Endothelial cell of umbilical vein (primary cell): ENCODE results near the gene ARMH4. TPM values are rescaled to one million over a fixed set of nuclear protein-coding genes. Genes with fewer than 3 reads are reported as not detected.

Source experiments
- BruUV-seq: library from RNA; stranded (reverse); fragments of 400-500 nt; replicated peaks from 2 replicates; lab custom pipeline; 2021; lab: Mats Ljungman, UMichigan
- CTCF ChIA-PET: fragments of 300-600, 350-600 bp; sonication (Branson Sonifier 250); formaldehyde crosslinking; loops from one replicate; lab custom pipeline; 2021; ENCODE audit warnings: antibody characterized with exemption, inconsistent platforms; lab: Charles Lee
- POLR2A ChIA-PET: fragments of 300-600, 350-600 bp; sonication (Branson Sonifier 250); formaldehyde crosslinking; loops from one replicate; lab custom pipeline; 2021; ENCODE audit warnings: antibody characterized with exemption, inconsistent platforms; lab: Charles Lee
- DNase-seq: peaks from one replicate; pipeline ENCODE4 v3.0.0-alpha.2; 2011; ENCODE audit warnings: low read depth, low spot score
- FAIRE-seq: peaks from 2 replicates; lab custom pipeline; 2011; peaks lifted over from hg19 to GRCh38; lab: Jason Lieb, UNC
- H2AFZ ChIP-seq: 2 replicates; pipeline ENCODE4 v1.6.0; 2012; ENCODE audit warnings: low read depth, low read length, control low read depth, inconsistent platforms
- H3K27ac ChIP-seq: 2 replicates; pipeline ENCODE4 v1.5.1; 2011; ENCODE audit warnings: low read depth, mild to moderate bottlenecking, control low read depth, low read length, moderate library complexity; ENCODE audit not compliant: insufficient read depth
- H3K27me3 ChIP-seq, 2 experiments: 2 replicates each; pipeline versions ENCODE4 v1.6.0 to v1.6.1; 2011; ENCODE audit warnings: low read length in 2 of 2, mixed read lengths in 1 of 2; ENCODE audit not compliant: control insufficient read depth in 2 of 2, insufficient read depth in 2 of 2
- H3K36me3 ChIP-seq, 2 experiments: 2 replicates in 1 of 2; 3 replicates in 1 of 2; pipeline ENCODE4 v1.5.1; 2011; ENCODE audit warnings: low read length in 2 of 2, mild to moderate bottlenecking in 1 of 2, moderate library complexity in 1 of 2; ENCODE audit not compliant: control insufficient read depth in 2 of 2, insufficient read depth in 2 of 2; ENCODE audit errors: extremely low read depth in 1 of 2
- H3K4me1 ChIP-seq: 3 replicates; pipeline ENCODE4 v1.5.1; 2011; ENCODE audit warnings: mild to moderate bottlenecking, low read length; ENCODE audit not compliant: control insufficient read depth, insufficient read depth; ENCODE audit errors: extremely low read depth
- H3K4me2 ChIP-seq: 2 replicates; pipeline ENCODE4 v1.6.1; 2011; ENCODE audit warnings: low read length, control low read depth, mixed read lengths; ENCODE audit not compliant: insufficient read depth
- H3K4me3 ChIP-seq, 3 experiments: fragments of 200-600 bp in 1 of 3; sonication (generic), shearing (Covaris generic) in 1 of 3; replicated peaks in 1 of 3; 2 replicates each; pipeline ENCODE4 v1.5.1; 2011 to 2016; ENCODE audit warnings: control low read depth in 3 of 3, low read length in 3 of 3, mild to moderate bottlenecking in 2 of 3, inconsistent platforms in 1 of 3, low read depth in 1 of 3, moderate library complexity in 1 of 3; ENCODE audit not compliant: insufficient read depth in 1 of 3
- H3K79me2 ChIP-seq: 2 replicates; pipeline ENCODE4 v1.6.0; 2012; ENCODE audit warnings: low read length, inconsistent platforms; ENCODE audit not compliant: control insufficient read depth, insufficient read depth
- H3K9ac ChIP-seq: replicated peaks from 2 replicates; pipeline ENCODE3; 2011; ENCODE audit warnings: low read length, control low read depth; ENCODE audit not compliant: insufficient read depth; ENCODE audit errors: extremely low read depth
- H3K9me1 ChIP-seq: replicated peaks from 3 replicates; pipeline ENCODE4 v1.6.0; 2011; ENCODE audit warnings: mild to moderate bottlenecking, low read length; ENCODE audit not compliant: control insufficient read depth, insufficient read depth; ENCODE audit errors: extremely low read depth
- H3K9me3 ChIP-seq: replicated peaks from 2 replicates; pipeline ENCODE4 v1.5.1; 2012; ENCODE audit warnings: low read length, inconsistent platforms; ENCODE audit not compliant: control insufficient read depth, insufficient read depth
- H4K20me1 ChIP-seq: replicated peaks from 2 replicates; pipeline ENCODE3; 2011; ENCODE audit warnings: mild to moderate bottlenecking, low read length; ENCODE audit not compliant: control insufficient read depth, insufficient read depth; ENCODE audit errors: extremely low read depth
- EZH2 ChIP-seq: IDR thresholded peaks from 2 replicates; pipeline ENCODE4 v1.6.1; 2012; ENCODE audit warnings: borderline replicate concordance, low read depth, mild to moderate bottlenecking, moderate library complexity, low read length, inconsistent platforms; ENCODE audit not compliant: severe bottlenecking
- FOS ChIP-seq: IDR thresholded peaks from 2 replicates; pipeline ENCODE4 v1.6.1; 2011; ENCODE audit warnings: mild to moderate bottlenecking, low read length, moderate library complexity, borderline replicate concordance; ENCODE audit not compliant: insufficient read depth
- GATA2 ChIP-seq: IDR thresholded peaks from 2 replicates; pipeline ENCODE4 v1.7.0; 2011; ENCODE audit warnings: low read depth, mild to moderate bottlenecking, moderate library complexity, mixed read lengths, low read length; ENCODE audit not compliant: insufficient read length, insufficient read depth
- MYC ChIP-seq: IDR thresholded peaks from one replicate; pipeline ENCODE4 v1.6.1; 2011; ENCODE audit warnings: mild to moderate bottlenecking, low read depth, low read length
- POLR2A ChIP-seq: IDR thresholded peaks from 2 replicates; pipeline ENCODE4 v1.6.1; 2012; ENCODE audit warnings: low read depth, mild to moderate bottlenecking, control low read depth, low read length
- dilution Hi-C: fragments of 300-500 bp; cut with MboI; formaldehyde crosslinking; loops from one replicate; pipeline ENCODE4 v1.15.0; 2019; ENCODE audit warnings: low sequenced_read_pairs; ENCODE audit not compliant: extremely low pct_ligation_motif_present
- intact Hi-C: fragments of 100-400 bp; cut with micrococcal nuclease; formaldehyde crosslinking; loops from one replicate; pipeline ENCODE4 v1.10.0; 2022
- polyA plus RNA-seq, 4 experiments: library from polyadenylated mRNA; depleted of rRNA in 3 of 4; stranded (reverse) in 3 of 4; unstranded in 1 of 4; fragments of >200 nt; gene quantifications; 2 replicates each; pipeline versions ENCODE4 v1.2.1 to v1.2.3, GENCODE V29; 2011 to 2012; ENCODE audit warnings: missing spikeins in 1 of 4
- total RNA-seq: library from RNA; stranded (reverse); gene quantifications from 2 replicates; pipeline ENCODE4 v1.2.3, GENCODE V29; 2021
- TF ChIP-seq, protein P1 (sequence below): IDR thresholded peaks from 2 replicates; pipeline ENCODE4 v1.6.1; 2011; ENCODE audit not compliant: insufficient read depth, insufficient read length
- TF ChIP-seq, protein P2 (sequence below), 2 donors: IDR thresholded peaks; 1 replicate in 1 of 2; 2 replicates in 1 of 2; pipeline ENCODE4 v1.5.1; 2011; ENCODE audit warnings: low read length in 2 of 2, mild to moderate bottlenecking in 2 of 2, moderate library complexity in 2 of 2, control low read depth in 1 of 2, inconsistent platforms in 1 of 2, low read depth in 1 of 2; ENCODE audit not compliant: insufficient read depth in 1 of 2; ENCODE audit errors: extremely low read depth in 1 of 2

The ARMH4 gene
- total and polyA plus RNA-seq, 2 donors (not counting 3 experiments of a cell fraction or from before 2014, with no cell fraction given) = 1.1 to 3.0 TPM

DNA sequence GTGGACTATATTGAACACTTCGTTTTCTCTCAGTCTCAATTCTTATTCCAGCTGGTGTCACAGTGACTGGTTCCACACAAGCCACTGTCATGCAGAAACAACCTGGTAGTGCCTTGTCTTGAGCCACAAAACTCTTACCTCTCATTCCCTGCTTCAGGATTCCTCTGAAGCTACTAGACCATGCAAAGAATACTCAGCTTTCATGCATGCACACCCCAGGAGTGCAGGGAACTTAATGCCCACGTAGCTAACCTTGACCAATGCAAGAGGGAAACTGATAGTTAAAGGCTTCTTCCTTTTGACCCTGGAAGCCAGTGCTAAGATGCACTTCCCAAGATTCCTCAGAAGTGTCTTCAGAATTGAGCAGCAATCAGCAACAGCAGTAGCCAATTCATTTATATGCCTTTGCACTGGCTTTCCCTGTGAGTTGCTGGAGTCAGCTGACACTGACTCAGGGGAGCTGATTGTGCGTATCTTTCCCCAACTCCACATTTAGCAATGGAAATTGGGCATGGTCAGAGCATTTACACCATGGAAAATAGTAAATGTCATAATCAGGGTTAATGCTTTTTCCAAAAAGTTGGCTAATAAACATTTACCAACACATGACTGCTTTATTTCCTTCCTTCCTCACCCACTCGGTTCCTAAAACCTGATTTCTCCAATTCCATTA is 172.5 kb downstream of the ARMH4 start:
- no peaks in the 10 kb centered on the region for H3K9me3 ChIP-seq

More for the DNA sequence above, 172.5 kb downstream of the ARMH4 start:
- Histone ChIP-seq H3K9me1 (no peaks in the 10 kb centered on the region), H3K79me2 (no peaks in the 10 kb centered on the region), H3K4me1 (no peaks in the 10 kb centered on the region), H3K4me2 (no peak overlapping the region), H3K36me3 (no peaks in the 10 kb centered on the region), H3K27me3 (no peaks in the 10 kb centered on the region), H3K4me3 (no peak overlapping the region), H3K27ac (no peak overlapping the region), H2AFZ (no peak overlapping the region), H3K9ac (no peak overlapping the region), H4K20me1 (no peaks in the 10 kb centered on the region)
- no peak for FAIRE-seq
- intact Hi-C loops (no loop called here), dilution Hi-C loops (no loop called here)
- no TSS peak for BruUV-seq
- DNase-seq = no peak
- ChIA-PET POLR2A (no interaction called here), CTCF (no interaction called here)
- no peak for TF ChIP-seq POLR2A
- no peak for TF ChIP-seq MYC
- TF ChIP-seq FOS = no peak
- TF ChIP-seq, protein P1, sequence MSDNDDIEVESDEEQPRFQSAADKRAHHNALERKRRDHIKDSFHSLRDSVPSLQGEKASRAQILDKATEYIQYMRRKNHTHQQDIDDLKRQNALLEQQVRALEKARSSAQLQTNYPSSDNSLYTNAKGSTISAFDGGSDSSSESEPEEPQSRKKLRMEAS = no peak
- TF ChIP-seq EZH2 = no peak
- TF ChIP-seq, protein P2, sequence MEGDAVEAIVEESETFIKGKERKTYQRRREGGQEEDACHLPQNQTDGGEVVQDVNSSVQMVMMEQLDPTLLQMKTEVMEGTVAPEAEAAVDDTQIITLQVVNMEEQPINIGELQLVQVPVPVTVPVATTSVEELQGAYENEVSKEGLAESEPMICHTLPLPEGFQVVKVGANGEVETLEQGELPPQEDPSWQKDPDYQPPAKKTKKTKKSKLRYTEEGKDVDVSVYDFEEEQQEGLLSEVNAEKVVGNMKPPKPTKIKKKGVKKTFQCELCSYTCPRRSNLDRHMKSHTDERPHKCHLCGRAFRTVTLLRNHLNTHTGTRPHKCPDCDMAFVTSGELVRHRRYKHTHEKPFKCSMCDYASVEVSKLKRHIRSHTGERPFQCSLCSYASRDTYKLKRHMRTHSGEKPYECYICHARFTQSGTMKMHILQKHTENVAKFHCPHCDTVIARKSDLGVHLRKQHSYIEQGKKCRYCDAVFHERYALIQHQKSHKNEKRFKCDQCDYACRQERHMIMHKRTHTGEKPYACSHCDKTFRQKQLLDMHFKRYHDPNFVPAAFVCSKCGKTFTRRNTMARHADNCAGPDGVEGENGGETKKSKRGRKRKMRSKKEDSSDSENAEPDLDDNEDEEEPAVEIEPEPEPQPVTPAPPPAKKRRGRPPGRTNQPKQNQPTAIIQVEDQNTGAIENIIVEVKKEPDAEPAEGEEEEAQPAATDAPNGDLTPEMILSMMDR (IDR thresholded peaks at IDR 0.05; ENCODE audit: extremely low read depth in 1 of 2, insufficient read depth in 1 of 2, low read depth in 1 of 2, low read length in 2 of 2) = no peak
- TF ChIP-seq GATA2 = no peak
